Measurements from ENCODE around the gene AAK1.
"Not testable (repeated sequence)": the region's sequence is repeated elsewhere in the genome, so short reads cannot be mapped to it uniquely, and the experiment has no call there.

The AAK1 gene

DNA sequence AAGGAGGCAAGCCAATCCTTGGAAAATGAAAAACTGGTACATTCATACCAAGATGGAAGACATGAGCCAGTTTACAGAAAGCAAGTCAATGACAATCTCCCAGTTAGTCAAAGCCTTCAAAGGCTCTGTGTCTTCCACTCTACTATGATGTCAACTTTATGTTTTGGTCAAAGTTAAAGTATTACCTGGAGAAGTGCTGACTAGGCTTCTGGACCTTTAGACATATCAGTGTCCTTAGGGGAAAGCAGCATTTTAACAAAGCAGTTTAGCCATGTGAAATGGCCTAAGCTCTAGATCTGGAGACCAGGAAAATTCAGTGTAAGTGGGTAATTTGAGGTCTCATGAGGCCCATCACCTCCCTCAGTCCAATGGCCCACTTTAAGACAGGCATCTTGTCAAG lies 30.8 kb downstream of the AAK1 start:
- H4K20me1 ChIP-seq (ENCODE audit: insufficient read depth, low read length) = no peaks in the 10 kb centered on the region
- peaks cover 10% of the 10 kb centered on the region for H3K4me1 ChIP-seq (ENCODE audit: low read length)
- no peak overlapping the region for H3K4me3 ChIP-seq (ENCODE audit: low read length)
- H3K9me3 ChIP-seq (ENCODE audit: insufficient read depth, low read length) = no peaks in the 10 kb centered on the region
- H3K79me2 ChIP-seq (ENCODE audit: low read length) = no peaks in the 10 kb centered on the region
- no peak overlapping the region for H3K4me2 ChIP-seq (ENCODE audit: low read length)
- H3K27ac ChIP-seq (ENCODE audit: low read length) = no peak overlapping the region
- peaks cover under 1% of the 10 kb centered on the region; the same call in 1 of the 2 replicates for H3K27me3 ChIP-seq (ENCODE audit: low read depth, low read length)
- H3K9ac ChIP-seq (ENCODE audit: low read length) = no peak overlapping the region
- H3K36me3 ChIP-seq (replicated peaks; ENCODE audit: low read depth, low read length) = no peaks in the 10 kb centered on the region
- TF ChIP-seq EZH2phosphoT487 (IDR thresholded peaks at IDR 0.05; ENCODE audit: low read depth) (no peak), CTCF (IDR thresholded peaks at IDR 0.05; ENCODE audit: low read depth, low read length) (no peak)
- no peak overlapping the region for H2AFZ ChIP-seq (ENCODE audit: low read depth, low read length)

DNA sequence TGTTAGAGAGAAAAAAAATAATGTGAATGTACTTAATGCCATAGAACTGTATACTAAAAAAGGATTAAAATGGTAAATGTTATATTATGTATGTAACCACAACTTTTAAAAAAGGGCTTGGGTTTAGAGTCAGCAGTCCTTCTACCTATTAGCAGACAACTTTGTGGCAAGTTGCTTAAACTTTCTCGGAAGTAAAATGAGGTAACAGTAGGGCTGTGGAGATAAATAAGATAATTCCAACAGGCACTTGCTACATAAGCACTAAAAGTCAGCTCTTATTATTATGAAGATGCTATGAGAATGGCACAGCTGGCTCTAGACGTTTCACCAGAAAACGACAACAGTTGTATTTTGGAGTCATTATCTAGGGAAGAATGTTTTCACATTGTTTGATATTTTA lies 31.3 kb downstream of the AAK1 start:
- H3K4me3 ChIP-seq (ENCODE audit: low read length) = no peak overlapping the region
- no peak overlapping the region for H3K4me2 ChIP-seq (ENCODE audit: low read length)
- H3K9ac ChIP-seq (ENCODE audit: low read length) = no peak overlapping the region
- H3K4me1 ChIP-seq (ENCODE audit: low read length) = peaks cover 10% of the 10 kb centered on the region
- no peaks in the 10 kb centered on the region for H3K36me3 ChIP-seq (replicated peaks; ENCODE audit: low read depth, low read length)
- peaks cover 3% of the 10 kb centered on the region; the same call in 1 of the 2 replicates for H3K27me3 ChIP-seq (ENCODE audit: low read depth, low read length)
- H3K9me3 ChIP-seq (ENCODE audit: insufficient read depth, low read length) = no peaks in the 10 kb centered on the region
- H2AFZ ChIP-seq (ENCODE audit: low read depth, low read length) = no peak overlapping the region
- no peaks in the 10 kb centered on the region for H3K79me2 ChIP-seq (ENCODE audit: low read length)
- no peak for TF ChIP-seq EZH2phosphoT487 (IDR thresholded peaks at IDR 0.05; ENCODE audit: low read depth)
- no peak for TF ChIP-seq CTCF (IDR thresholded peaks at IDR 0.05; ENCODE audit: low read depth, low read length)
- H4K20me1 ChIP-seq (ENCODE audit: insufficient read depth, low read length) = no peaks in the 10 kb centered on the region
- H3K27ac ChIP-seq (ENCODE audit: low read length) = no peak overlapping the region

- H3K27me3 ChIP-seq (ENCODE audit: low read depth, low read length) = peaks cover 9% of the 10 kb centered on the region
- no peaks in the 10 kb centered on the region for H3K9me3 ChIP-seq (ENCODE audit: insufficient read depth, low read length)
- H3K79me2 ChIP-seq (ENCODE audit: low read length) = no peaks in the 10 kb centered on the region
- no peak overlapping the region for H2AFZ ChIP-seq (ENCODE audit: low read depth, low read length)
- 0 out of 2 replicates have a peak overlapping the region, but pooled peaks have one; percentile 12 for H3K4me2 ChIP-seq (ENCODE audit: low read length)
- peaks cover 18% of the 10 kb centered on the region for H3K4me1 ChIP-seq (ENCODE audit: low read length)
- H4K20me1 ChIP-seq (ENCODE audit: insufficient read depth, low read length) = no peaks in the 10 kb centered on the region
- H3K27ac ChIP-seq (ENCODE audit: low read length) = no peak overlapping the region
- no peaks in the 10 kb centered on the region for H3K36me3 ChIP-seq (replicated peaks; ENCODE audit: low read depth, low read length)
- no peak overlapping the region for H3K9ac ChIP-seq (ENCODE audit: low read length)
- TF ChIP-seq CTCF (IDR thresholded peaks at IDR 0.05; ENCODE audit: low read depth, low read length) = no peak
- no peak for TF ChIP-seq EZH2phosphoT487 (IDR thresholded peaks at IDR 0.05; ENCODE audit: low read depth)
- no peak overlapping the region for H3K4me3 ChIP-seq (ENCODE audit: low read length)
Measured at GRCh38 chr2:69608109-69608508, 35.4 kb downstream of the AAK1 start.

DNA sequence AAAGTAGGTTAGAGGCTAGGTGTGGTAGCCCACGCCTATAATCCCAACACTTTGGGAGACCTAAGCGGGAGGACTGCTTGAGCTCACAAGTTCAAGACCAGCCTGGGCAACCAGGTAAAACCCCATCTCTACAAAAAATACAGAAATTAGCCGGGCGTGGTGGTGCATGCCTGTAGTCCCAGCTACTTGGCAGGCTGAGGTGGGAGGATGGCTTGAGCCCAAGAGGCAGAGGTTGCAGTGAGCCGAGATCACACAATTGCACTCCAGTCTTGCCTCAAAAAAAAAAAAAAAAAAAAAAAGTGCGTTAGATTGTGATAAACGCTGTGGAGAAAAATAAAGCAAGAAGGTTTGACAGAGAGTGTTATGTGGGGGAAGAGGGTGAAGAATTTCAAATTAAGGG lies 36.8 kb downstream of the AAK1 start:
- not testable (repeated sequence) for H3K79me2 ChIP-seq (ENCODE audit: low read length); H3K9ac ChIP-seq (ENCODE audit: low read length); H3K36me3 ChIP-seq (replicated peaks; ENCODE audit: low read depth, low read length); H3K4me2 ChIP-seq (ENCODE audit: low read length); H3K27ac ChIP-seq (ENCODE audit: low read length); H3K4me3 ChIP-seq (ENCODE audit: low read length); H3K9me3 ChIP-seq (ENCODE audit: insufficient read depth, low read length); H4K20me1 ChIP-seq (ENCODE audit: insufficient read depth, low read length); H2AFZ ChIP-seq (ENCODE audit: low read depth, low read length); H3K27me3 ChIP-seq (ENCODE audit: low read depth, low read length)
- H3K4me1 ChIP-seq (ENCODE audit: low read length) = peaks cover 18% of the 10 kb centered on the region

GRCh38 chr2:69605284-69605683 lies 38.3 kb downstream of the AAK1 start:
- Histone ChIP-seq H4K20me1 (ENCODE audit: insufficient read depth, low read length) (no peaks in the 10 kb centered on the region), H3K4me1 (ENCODE audit: low read length) (peaks cover 18% of the 10 kb centered on the region), H3K4me2 (ENCODE audit: low read length) (no peak overlapping the region), H3K36me3 (replicated peaks; ENCODE audit: low read depth, low read length) (no peaks in the 10 kb centered on the region), H3K27me3 (ENCODE audit: low read depth, low read length) (peaks cover 9% of the 10 kb centered on the region), H3K9ac (ENCODE audit: low read length) (no peak overlapping the region), H2AFZ (ENCODE audit: low read depth, low read length) (no peak overlapping the region), H3K4me3 (ENCODE audit: low read length) (no peak overlapping the region), H3K27ac (ENCODE audit: low read length) (no peak overlapping the region), H3K79me2 (ENCODE audit: low read length) (no peaks in the 10 kb centered on the region), H3K9me3 (ENCODE audit: insufficient read depth, low read length) (no peaks in the 10 kb centered on the region)
- TF ChIP-seq CTCF (IDR thresholded peaks at IDR 0.05; ENCODE audit: low read depth, low read length) = no peak

Measured in OCI-LY3 (cell line).